GM19023 (cell line): ENCODE results near the gene GAK.

ENCODE experiments used
- ATAC-seq: cut with Tn5 transposase; IDR thresholded peaks from one replicate; pipeline ENCODE4 v1.9.1; 2021; ENCODE audit warnings: mild to moderate bottlenecking, moderate library complexity; ENCODE audit not compliant: unreplicated experiment

GAK gene

DNA sequence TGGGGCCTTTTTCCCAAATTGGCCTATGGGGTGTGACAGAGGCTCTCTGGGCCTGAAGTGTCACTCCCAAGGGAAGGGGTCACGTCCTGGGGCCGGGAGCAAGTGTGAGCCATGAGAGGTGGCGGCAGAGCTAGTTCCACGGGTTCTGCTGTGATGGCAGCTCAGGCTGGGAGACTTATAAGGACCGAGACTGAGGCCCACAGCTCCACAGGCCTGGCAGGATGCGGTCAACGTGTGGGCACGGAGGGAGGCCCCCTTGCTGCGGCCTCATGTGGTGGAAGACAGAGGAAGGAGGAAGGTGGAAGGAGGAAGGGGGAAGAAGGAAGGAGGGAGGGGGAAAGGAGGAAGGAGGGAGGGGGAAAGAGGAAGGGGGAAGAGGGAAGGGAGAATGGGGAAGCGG lies 99.0 kb downstream of the GAK start:
- no peak for ATAC-seq

DNA sequence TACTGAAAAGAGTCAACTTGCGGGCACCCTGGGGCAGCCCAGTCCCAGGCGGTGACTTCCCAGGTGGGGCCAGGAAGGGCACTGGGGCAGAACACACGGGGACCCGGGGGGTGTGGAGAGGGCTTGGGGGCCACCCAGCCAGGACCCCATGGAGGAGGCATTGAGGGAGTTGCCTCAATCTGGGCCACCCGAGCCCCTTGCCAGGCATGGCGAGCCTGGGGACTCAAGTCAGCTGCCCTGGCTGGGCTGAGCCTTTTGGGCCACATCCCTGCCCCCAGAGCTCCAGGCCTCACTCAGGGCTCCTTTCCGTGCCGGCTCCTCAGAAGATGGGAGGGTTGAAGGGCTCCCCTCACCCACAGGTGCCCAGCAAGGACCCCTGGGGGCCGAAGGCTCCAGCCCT lies 99.6 kb downstream of the GAK start:
- ATAC-seq = no peak

DNA sequence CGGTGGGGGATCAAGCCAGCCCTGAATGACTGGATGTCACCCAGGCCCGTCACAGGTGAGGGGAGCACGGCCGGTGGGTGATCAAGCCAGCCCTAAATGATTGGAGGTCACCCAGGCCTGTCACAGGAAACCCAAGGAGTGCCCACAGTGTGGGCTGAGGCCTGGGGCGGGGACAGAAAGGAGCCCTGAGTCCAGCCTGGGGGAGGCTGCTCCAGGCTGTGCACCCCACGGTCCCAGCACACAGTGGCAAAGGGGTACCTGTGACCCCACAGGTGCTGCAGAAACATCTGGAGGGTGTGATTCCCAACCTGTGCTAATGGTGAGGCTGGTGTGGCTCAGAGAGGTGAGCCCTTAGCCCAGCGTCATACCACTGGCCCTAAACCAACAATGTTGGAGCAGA lies 100.0 kb downstream of the GAK start:
- no peak for ATAC-seq

DNA sequence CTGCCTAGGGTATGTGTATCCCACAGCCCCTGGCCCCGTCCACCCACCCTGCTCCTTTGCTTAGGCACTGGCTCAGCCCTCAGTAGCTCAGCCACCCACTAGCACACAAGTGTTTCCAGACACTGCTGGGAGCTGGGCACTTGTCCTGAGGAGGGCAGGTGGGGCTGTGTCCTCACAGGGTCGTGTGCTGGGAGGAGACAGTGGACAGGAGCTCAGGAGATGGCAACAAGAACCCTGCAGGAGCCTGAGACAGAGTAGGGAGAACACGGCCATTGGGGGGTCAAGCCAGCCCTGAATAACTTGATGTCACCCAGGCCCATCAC lies 100.7 kb downstream of the GAK start:
- no peak for ATAC-seq

DNA sequence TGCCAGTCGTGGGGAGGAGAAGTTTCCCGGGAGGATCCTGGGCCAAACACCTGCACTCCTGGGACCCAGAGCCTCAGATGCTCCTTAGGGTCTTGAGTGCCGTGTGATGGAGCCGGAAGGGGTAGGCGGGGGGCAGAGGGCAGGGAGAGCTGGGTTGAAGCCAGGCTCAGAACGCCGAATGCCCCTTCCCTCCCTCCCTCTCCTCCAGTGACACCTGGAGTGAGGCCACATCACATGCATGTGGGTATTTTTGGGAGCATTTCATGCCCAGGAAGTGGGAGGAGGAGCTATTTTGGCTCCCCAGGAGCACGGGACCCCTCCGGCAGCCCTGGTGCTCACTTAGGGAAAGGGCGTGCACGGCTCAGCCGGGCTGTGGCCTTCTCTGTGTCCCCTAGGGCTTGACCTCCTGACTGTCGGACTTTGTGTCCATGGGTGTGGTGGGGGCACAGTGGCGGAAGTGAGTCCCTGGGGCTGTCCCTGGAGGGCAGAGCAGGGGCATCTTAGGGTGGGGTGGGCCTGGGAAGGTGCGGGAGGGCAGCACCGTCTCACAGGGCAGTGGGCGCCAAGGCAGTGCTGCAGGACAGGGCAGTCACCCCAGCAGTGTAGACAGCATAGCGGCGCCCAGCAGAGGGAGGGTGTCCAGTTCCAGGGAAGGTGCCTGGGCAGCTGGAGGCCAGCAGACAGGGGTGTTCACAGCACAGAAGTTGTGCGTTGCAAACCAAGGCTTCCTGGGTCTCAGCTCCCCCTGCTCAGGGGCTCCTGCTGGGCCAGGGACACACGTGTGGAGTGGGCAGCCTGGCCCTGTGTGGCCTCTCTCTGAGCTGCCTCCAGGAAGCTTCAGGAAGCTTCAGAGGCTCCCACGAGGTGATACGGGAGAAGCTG lies 101.3 kb downstream of the GAK start:
- no peak for ATAC-seq

DNA sequence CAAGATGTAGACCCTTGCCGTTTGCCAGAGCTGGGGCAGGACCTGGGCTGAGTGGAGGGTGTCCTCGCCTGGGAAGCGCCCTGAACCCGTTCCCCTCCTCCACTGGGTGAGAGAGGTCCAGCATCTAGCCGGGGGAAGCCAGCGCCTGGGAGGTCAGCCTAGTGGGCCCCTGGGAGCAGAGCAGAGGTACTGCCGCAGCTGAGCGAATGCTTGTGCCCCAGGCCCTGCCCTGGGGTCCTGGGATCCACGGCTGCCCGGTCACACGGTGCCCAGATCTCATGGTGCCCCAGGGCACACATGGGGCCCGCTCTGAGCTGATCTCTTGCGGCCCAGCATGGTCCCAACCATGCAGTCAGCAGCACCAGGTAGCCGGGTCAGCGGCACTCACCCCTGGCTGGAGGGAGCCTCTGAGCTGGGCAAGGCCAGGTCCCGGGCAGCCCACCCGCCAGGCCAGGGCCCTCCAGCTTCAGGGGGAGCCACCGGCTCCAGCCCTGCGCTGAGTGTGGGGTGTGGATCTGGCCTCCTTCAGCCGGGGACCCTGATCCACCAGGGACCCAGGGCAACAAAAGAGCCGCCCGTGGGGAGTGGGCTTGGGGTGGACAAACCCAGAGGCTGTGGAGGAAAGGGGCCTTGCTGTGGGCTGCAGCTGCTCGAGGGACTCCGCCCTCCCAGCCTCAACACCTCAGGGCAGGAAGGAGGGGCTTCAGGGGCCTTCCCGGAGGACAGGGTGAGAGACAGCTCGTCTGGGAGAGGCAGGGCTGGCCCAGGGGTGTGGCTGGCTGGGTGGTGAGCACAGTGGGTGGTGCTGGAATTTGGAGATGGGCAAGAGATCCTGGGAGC lies 102.1 kb downstream of the GAK start:
- ATAC-seq = no peak

DNA sequence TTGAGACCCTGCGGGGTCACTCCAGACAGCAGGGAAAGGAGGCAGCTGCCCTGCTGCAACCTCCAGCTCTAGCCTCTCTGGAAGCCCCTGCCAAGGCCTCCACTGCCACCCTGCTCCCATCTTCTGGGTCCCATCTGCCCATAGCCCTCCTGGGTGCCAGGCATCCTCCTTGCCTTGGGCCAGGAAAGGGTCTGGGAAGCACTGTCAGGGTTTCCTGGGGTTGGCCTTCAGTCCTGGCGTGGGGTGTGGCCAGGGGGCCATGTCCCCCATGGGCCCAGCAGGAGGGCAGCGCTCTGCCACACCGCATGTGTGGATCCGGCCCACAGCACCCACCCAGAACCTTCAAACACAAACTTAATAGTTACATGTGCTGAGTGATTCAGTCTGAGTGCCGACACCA lies 102.8 kb downstream of the GAK start:
- ATAC-seq = no peak

DNA sequence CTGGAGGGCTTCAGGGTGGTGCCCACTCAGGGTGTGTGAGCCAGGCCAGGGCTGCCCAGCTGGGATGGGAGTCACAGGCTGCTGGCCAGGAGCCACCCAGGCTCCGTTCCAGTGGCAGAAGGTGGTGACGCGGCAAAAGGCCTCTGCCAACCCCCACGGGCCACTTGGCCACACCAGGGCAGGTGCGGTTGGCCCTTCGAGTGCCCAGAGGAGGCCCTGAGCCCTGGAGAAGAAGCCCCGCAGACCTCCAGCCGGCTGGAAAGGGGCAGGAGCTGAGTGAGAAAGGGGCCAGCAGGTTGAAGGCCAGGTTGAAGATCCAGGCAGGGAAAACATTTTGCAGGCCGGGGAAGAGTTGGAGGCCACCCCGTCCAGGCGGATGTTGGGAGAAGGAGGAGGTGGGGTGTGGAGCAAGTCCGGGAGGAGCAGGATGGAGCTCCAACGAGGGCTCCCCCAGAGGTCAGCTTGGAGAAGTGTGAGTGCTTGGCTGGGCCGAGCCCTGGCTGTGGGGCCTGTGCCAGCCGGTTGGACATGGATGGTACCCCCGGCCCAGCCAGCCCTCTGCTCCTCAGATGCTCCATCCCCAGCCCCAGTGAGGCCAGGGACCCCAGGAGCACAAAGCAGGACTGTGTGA lies 103.4 kb downstream of the GAK start:
- no peak for ATAC-seq

DNA sequence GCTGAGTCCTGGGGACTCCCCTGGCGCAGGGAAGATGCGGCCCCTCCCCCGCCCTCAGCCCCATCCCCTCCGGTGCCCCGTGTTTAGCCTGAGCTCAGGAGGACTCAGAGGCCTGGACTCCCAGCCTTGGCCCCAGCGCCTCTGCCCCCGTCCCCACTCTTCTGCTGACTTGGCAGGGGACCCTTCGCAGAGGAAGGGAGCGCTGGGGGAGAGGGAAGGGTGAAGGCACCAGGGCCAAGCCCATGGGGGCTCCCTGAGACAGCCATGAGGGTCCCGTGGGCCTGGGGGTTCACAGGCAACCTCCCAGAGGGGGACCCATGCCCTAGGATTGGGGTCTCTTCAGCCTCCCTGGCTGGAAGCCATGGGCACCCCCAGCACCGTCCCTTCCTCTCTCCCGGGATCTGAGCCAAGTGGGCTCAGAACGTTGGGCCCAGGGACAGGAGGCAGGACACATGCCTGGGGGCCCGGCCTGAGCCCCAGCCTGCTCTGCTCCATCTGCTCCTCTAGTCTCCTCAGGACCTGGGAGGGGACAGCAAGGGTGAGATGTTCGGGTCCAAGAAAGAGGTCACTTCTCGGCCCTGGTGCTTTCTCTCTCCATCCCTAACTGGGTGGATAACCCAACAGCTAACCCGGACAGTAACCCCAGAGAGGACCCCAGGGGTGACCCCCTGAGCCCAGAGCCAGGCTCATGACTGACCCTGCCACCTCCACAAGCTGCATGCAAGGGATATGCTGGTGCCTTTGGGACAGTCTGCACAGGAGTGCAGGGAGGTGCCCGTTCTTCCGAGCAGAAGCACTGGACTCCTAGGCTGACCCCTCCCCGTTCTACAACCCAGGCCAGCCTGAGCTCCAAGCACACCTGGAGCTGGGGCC lies 104.7 kb downstream of the GAK start:
- ATAC-seq = no peak

DNA sequence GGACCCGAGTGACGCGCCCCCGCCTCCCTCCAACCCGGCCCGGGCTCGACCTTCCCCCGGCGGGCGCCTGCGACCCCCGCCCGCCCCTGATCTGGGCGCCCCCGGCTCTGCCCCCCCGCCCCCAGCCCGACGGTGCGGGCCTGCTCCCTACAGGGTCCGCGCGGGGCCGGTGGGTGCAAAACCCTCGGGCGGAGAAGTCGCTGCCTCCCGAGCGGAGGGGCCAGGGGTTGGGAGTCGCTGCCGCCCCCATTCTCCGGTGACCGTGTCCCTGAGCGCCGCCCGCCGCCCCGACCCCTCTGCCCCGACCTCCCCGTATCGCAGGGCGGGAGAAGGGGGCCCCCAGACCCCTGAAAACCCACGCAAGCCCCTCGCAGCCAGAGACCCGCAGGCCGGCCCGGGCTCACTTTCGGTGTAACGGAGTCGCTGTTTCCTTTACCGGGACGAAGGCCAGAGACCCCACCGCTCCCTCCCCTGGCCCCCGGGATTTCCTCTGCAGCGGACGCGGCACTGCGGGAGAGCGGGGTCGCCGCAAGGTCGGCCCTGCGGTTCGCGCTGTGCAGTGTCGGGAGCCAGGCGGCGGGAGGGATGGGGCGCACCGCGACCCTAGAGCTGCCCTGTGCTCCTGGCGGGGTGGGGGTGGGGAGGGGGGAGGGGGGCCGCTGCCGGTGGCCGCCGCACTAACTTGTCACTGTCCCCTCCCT lies 105.5 kb downstream of the GAK start:
- no peak for ATAC-seq

DNA sequence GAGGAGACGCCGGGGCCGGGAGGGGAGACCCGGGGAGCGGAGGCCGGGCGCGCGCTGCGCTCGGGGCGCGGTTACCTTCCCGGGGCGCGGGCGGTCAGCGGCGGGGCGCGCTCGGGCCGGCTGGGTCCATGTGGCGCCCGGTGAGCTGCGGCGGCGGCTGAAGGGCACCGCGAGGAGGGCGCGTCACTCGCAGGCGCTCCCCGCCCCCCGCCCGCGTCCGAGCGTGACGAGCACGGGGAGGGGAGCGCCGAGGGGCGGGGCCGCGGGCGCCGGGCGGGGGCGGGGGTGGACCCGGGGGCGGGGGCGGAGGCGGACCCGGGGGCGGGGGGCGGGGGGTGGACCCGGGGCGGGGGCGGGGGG lies 106.2 kb downstream of the GAK start, which contains the start of gene CPLX1:
Gene CPLX1 (minus strand): TSS at position 159 of the 360 bp plus-strand sequence. CDS start 1,607 bp downstream, outside the sequence.
- ATAC-seq = no peak

DNA sequence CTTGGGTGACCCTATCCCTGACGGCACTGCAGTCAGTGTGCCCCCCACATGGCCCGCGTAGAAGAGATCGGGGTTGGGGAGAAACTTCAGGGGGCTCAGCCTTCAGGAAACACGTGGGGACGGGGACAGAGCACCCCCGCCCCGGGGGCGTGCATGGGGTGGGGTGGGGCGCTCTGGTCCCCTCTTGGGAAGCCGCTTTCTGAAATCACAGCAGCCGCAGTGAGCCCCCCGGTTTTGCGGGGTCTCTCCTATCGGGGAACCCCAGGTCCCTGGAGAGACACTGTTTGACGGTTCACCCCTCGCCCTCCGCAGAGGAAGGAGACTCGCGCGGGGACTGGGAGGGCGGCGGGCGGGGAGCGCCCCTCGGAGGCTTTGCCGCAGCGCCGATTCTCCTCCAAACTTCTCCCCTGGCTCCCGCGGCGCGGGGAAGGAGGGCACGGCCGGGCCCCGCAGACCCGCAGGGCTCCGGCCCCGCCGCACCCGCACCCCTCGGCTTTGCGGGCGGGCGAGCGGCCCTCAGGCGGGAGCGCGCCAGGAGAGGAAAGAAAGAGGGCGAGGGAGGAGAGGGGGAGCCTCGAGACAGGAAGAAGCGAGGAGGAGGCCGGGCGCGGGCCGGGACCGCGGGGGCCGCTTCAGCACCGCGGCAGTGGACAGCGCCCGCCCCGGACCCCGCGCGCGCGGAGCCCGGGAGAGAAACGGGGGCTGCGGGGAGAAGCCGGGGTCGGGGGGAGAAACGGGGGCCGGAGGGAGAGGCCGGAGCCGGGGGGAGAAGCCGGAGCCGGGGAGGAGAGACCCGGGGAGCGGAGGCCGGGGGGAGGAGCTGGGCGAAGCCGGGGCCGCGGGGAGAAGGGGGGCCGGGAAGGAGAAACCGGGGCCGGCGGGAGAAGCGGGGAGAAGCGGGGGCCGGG lies 106.8 kb downstream of the GAK start:
- no peak for ATAC-seq

DNA sequence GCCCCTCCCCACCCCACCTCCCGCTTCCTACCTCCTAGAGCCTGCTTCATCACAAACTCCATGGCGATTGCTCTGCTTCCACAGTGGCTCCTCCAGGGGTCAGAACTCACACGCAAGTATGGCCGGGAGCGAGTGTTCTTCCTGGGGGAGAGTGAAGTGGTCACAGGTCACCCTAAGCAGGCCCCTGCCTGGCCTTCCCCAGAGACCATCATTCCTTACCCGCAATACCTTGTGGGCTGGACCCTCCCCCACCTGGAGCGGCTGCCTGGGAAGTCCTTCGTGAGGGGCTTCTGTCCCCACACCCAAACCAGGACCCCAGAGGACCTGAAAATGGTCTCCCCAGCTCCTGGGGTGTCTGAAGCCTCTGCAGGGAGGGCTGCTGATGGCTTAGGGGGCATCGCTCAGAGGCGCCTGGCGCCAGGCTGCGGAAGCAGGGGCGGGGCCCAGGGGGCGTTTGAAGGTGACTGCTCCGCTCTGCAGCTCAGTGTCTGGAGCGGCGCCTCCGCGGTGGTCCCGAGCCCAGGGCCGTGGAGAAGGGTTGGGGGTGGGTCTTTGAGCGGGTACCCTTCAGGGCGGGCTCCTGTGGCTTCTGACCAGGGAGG lies 107.6 kb downstream of the GAK start:
- no peak for ATAC-seq

DNA sequence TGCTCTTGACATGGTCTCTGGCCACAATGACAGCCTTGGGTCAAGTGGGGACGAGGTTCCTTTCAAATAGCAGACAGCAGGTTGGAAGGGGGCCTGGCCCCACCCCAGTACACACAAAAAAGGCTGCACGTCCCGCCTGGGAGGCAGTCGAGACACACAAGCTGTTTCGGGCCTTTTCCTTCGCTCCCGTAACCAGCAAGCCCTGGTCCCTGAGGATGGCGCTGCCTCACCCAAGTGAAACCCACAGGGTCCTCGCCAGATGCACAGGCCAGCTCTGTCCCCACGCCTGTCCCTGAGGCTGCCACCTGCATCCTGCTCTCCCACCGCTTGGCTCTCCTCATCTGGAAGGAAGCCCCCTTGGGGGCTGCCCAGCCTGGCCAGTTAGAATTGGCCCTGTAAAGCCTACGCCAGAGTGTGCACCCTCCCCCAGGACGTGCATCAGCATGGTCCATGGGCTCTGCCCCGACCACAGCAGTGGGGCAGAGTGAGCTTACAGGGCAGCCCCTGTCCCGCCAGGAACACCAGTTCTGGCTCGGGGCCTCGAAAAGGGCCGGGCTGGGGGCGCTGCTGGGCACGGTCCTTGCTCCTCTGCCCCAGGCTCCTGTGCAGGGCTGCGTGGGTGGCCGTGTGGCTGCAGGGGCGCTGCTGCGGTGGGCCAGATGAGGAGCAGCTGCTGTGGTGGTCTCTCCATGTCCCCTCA lies 108.2 kb downstream of the GAK start:
- no peak for ATAC-seq

DNA sequence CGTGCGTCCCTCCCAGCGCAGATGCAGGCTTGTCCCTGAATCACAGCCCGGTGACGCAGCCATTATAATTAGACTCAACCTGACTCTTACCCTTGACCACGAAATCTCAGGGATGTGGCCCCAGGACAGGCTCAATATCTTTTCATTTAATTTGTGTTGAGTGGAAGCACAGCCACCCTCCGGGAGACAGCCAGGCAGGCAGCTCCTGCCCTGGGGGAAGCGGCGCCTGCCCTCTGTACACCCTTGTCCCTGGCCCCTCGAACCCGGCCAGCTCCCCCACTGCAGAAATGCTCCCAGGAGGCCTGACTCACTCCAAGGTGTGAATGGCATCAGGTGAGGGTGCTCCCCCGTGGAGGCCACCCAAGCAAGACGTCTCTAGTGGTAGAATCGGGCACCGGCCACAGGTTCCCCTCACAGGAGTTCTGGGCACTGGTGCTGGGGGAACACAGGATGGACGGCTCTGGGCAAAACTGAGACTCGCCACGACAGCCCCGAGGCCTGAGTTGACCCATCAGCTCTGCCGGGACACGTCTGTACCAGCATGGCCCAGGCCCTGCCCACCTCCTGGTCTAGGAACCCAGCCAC lies 108.8 kb downstream of the GAK start:
- ATAC-seq = no peak

DNA sequence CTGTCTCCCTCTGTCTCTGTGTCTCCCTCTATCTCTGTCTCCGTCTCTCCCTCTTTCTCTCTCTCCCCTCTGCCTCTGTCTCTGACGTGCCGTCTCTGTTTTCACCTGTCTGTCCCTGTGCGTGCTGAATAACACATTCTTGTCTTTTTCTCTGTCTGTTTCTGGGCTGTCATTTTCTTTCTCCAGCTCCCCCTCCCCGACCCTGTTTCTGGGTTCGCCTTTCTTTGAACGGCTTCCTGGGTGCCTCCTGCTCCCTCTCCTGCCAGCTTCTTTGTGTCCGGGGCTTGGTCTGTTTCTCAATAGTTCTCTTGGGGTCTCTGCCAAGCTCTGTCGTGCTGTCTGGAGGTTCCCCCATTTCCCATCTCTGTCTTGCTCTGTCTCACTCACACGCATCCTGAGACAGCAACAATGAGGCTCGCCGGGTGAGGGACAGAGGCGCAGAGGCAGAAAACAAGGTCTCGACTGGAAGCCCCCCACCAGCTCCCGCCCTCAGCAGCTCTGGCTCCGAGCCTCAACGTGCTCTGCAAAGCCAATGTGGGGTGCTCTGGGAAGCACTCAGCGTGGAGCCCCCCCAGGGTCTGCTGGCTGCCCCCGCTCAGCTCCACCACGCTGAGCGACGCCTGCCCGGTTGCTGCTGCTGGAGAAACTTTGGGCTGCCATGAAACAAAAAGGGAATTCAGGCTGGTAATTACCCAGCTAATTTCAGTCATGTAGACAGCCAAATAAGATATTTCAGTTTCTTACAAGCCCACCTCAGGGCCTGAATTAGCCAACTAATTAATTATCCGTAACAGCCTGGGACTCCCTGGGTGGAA lies 109.5 kb downstream of the GAK start:
- ATAC-seq = no peak

DNA sequence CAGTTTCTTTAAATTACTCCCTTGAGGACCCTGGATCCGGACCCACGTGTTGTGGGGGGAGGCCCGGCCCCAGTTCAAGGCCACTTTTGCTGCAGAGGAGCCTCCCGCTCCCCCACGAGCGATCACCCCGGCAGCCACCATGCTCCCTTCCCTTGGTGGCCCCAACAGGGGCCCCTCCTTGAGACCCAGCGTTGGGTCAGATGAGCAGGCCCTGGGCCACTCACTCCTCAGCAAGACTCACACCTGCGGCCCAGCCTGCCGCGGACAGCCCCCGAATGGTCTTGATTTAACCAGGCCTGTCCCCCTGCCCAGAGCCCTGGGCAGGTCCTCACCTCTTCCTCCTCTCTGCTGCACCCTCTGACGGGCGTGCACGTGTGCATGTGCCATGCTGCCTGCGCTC lies 110.5 kb downstream of the GAK start:
- no peak for ATAC-seq
